Uterus (tissue), 4 donors: ENCODE results near the gene GHR. TPM values are rescaled to one million over a fixed set of nuclear protein-coding genes. Genes with fewer than 3 reads are reported as not detected.

Experiments
- DNase-seq, 2 donors: peaks; one replicate each; pipeline ENCODE4 v3.0.0-alpha.2; 2019 to 2020
- H3K27ac ChIP-seq, 2 donors: fragments of 200-600 bp; sonication (generic); 1 replicate in 1 of 2; 2 replicates in 1 of 2; pipeline ENCODE4 v1.5.1; 2016 to 2018
- H3K27me3 ChIP-seq, 2 donors: fragments of 200-600 bp; sonication (generic); one replicate each; pipeline ENCODE4 v1.5.1; 2018 to 2019; ENCODE audit warnings: control low read depth in 1 of 2
- H3K36me3 ChIP-seq, 2 donors: fragments of 200-600 bp; sonication (generic); one replicate each; pipeline ENCODE4 v1.5.1; 2019; ENCODE audit warnings: control low read depth in 1 of 2
- H3K4me1 ChIP-seq, 2 donors: fragments of 200-600 bp; sonication (generic); one replicate each; pipeline ENCODE4 v1.5.1; 2018 to 2019; ENCODE audit warnings: control low read depth in 1 of 2
- H3K4me3 ChIP-seq, 2 donors: fragments of 200-600 bp; sonication (generic); 1 replicate in 1 of 2; 2 replicates in 1 of 2; pipeline ENCODE4 v1.5.1; 2018 to 2019; ENCODE audit warnings: mild to moderate bottlenecking in 1 of 2
- H3K9me3 ChIP-seq, 2 donors: fragments of 200-600 bp; sonication (generic); one replicate each; pipeline ENCODE4 v1.5.1; 2019; ENCODE audit warnings: control low read depth in 1 of 2
- CTCF ChIP-seq, 4 experiments: fragments of 200-600 bp in 2 of 4; fragments of 450-650 bp in 2 of 4; sonication (generic) in 2 of 4; IDR thresholded peaks; one replicate each; pipeline ENCODE4 v1.5.1; 2016 to 2019; ENCODE audit warnings: antibody characterized with exemption in 4 of 4, mild to moderate bottlenecking in 2 of 4, moderate library complexity in 1 of 4
- POLR2A ChIP-seq, 2 donors: fragments of 450-650 bp; IDR thresholded peaks; one replicate each; pipeline ENCODE4 v1.6.1; 2016; ENCODE audit warnings: antibody characterized with exemption in 2 of 2, mild to moderate bottlenecking in 1 of 2, moderate library complexity in 1 of 2
- intact Hi-C: fragments of 100-400 bp; cut with DNase I; formaldehyde crosslinking; loops from one replicate; pipeline ENCODE4 v1.15.1; 2023; ENCODE audit warnings: low total_unique reads
- total RNA-seq, 4 donors: library from RNA; depleted of rRNA in 3 of 4; stranded (reverse); fragments of >200 nt in 3 of 4; gene quantifications; one replicate each; pipeline versions ENCODE4 v1.1.0 to v1.2.4, GENCODE V29; 2014 to 2023
- donor health status: DM: yes; HTN: yes; CAD: no.

The GHR gene
- total RNA-seq, 4 donors from 2014 or later: 1.8 to 19.7 (median 5.6) TPM

- no peak overlapping the region for H3K27ac ChIP-seq
- no peak for DNase-seq
- no peaks in the 10 kb centered on the region for H3K4me1 ChIP-seq
- no peaks in the 10 kb centered on the region for H3K36me3 ChIP-seq
- H3K9me3 ChIP-seq: no peaks in the 10 kb centered on the region
- intact Hi-C loops: no loop called here
- TF ChIP-seq POLR2A (IDR thresholded peaks at IDR 0.05): no peak
- TF ChIP-seq CTCF (IDR thresholded peaks at IDR 0.05): no peak
- no peaks in the 10 kb centered on the region for H3K27me3 ChIP-seq
- H3K4me3 ChIP-seq: no peak overlapping the region
Observed at GRCh38 chr5:42605490-42605889, 182.3 kb downstream of the GHR start.

- Histone ChIP-seq H3K27ac (no peak overlapping the region), H3K4me1 (no peaks in the 10 kb centered on the region), H3K4me3 (no peak overlapping the region), H3K9me3 (no peaks in the 10 kb centered on the region), H3K27me3 (no peaks in the 10 kb centered on the region), H3K36me3 (no peaks in the 10 kb centered on the region)
- intact Hi-C loops: no loop called here
- no peak for DNase-seq
- TF ChIP-seq POLR2A (IDR thresholded peaks at IDR 0.05) (no peak), CTCF (IDR thresholded peaks at IDR 0.05) (no peak)
Observed at GRCh38 chr5:42606464-42606869, 183.2 kb downstream of the GHR start.

DNA sequence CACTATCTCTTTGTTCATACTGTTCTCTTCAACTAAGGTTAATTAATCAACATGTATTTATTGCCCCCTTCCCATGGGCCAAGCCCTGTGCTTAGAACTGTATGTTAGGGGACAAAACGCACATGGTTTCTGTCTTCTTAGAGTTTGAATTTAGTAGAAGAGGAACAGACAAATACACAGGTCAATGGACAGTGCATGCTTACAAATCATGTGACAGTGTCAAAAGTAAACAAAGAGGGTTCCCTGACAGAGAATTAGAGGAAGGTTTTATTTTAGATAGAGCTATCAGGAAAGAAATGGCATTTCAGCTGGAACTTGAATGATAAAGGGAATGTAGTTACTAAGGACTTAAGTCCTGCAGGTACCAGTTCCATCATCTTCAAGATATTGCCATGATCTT lies 188.2 kb downstream of the GHR start:
- intact Hi-C loops: no loop called here
- no peak for TF ChIP-seq CTCF (IDR thresholded peaks at IDR 0.05)
- TF ChIP-seq POLR2A (IDR thresholded peaks at IDR 0.05): no peak

GRCh38 chr5:42612750-42613366 lies 189.6 kb downstream of the GHR start:
- no peaks in the 10 kb centered on the region for H3K36me3 ChIP-seq
- no peak for DNase-seq
- H3K9me3 ChIP-seq: no peaks in the 10 kb centered on the region
- intact Hi-C loops: no loop called here
- H3K27me3 ChIP-seq: no peaks in the 10 kb centered on the region
- no peak overlapping the region for H3K27ac ChIP-seq
- no peaks in the 10 kb centered on the region for H3K4me1 ChIP-seq
- no peak overlapping the region for H3K4me3 ChIP-seq
- TF ChIP-seq CTCF (IDR thresholded peaks at IDR 0.05): no peak
- no peak for TF ChIP-seq POLR2A (IDR thresholded peaks at IDR 0.05)

More for the DNA sequence above, 188.2 kb downstream of the GHR start:
- H3K36me3 ChIP-seq: no peaks in the 10 kb centered on the region
- H3K9me3 ChIP-seq: no peaks in the 10 kb centered on the region
- no peaks in the 10 kb centered on the region for H3K27me3 ChIP-seq
- H3K4me3 ChIP-seq: no peak overlapping the region
- DNase-seq: no peak
- H3K27ac ChIP-seq: no peak overlapping the region
- H3K4me1 ChIP-seq: no peaks in the 10 kb centered on the region

DNA sequence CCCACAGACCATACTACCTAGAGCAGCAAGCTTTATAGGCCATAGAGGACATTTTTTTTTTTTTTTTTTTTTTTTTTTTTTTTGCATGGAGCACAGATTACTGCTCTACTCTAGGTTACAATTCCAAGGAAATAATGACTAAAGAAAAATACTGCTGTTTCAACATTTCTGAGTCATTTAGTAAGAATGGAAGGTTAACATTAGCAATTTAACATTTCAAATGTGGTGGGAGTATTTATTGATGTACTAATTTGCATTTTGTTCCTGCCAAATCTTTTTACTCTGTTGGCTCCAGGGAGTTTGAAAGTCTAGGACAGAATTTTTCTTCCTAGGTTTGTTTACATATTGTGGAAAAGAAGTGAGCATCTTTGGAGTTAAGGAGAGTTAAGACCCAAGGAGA lies 191.3 kb downstream of the GHR start:
- no peaks in the 10 kb centered on the region for H3K27me3 ChIP-seq
- no peak overlapping the region for H3K4me3 ChIP-seq
- intact Hi-C loops: no loop called here
- DNase-seq: no peak
- no peaks in the 10 kb centered on the region for H3K9me3 ChIP-seq
- H3K36me3 ChIP-seq: no peaks in the 10 kb centered on the region
- no peak for TF ChIP-seq POLR2A (IDR thresholded peaks at IDR 0.05)
- no peak for TF ChIP-seq CTCF (IDR thresholded peaks at IDR 0.05)
- no peak overlapping the region for H3K27ac ChIP-seq
- no peaks in the 10 kb centered on the region for H3K4me1 ChIP-seq
